Upper lobe of right lung (tissue), 1 donor: ENCODE data around the gene TSNAXIP1. TPM values are rescaled to one million over a fixed set of nuclear protein-coding genes. Genes with fewer than 3 reads are reported as not detected.
A peak's percentile ranks its signal among the peaks of the same experiment; 100 is the strongest.

Experiments
- ATAC-seq: fragments of 200-7000 bp; cut with Tn5 transposase; one replicate; pipeline ENCODE4 v1.9.1; 2020; ENCODE audit warnings: mild to moderate bottlenecking, moderate library complexity
- DNase-seq: peaks from one replicate; pipeline ENCODE4 v3.0.0-alpha.2; 2020
- H3K27ac ChIP-seq: fragments of 200-600 bp; one replicate; pipeline ENCODE4 v1.8.0; 2022
- H3K27me3 ChIP-seq: fragments of 200-600 bp; one replicate; pipeline ENCODE4 v1.8.0; 2022; ENCODE audit warnings: mild to moderate bottlenecking
- H3K36me3 ChIP-seq: fragments of 200-600 bp; one replicate; pipeline ENCODE4 v1.8.0; 2022
- H3K4me1 ChIP-seq: fragments of 200-600 bp; one replicate; pipeline ENCODE4 v1.8.0; 2022
- H3K4me3 ChIP-seq: fragments of 200-600 bp; one replicate; pipeline ENCODE4 v1.8.0; 2022; ENCODE audit warnings: mild to moderate bottlenecking
- H3K9me3 ChIP-seq: fragments of 200-600 bp; one replicate; pipeline ENCODE4 v1.8.0; 2022
- intact Hi-C: fragments of 100-400 bp; cut with DNase I; formaldehyde crosslinking; loops from one replicate; pipeline ENCODE4 v1.11.0; 2022
- total RNA-seq: library from RNA; stranded (reverse); fragmentation: NEBNext Ultra II Directional; extraction: Animal tissue kit (Norgen Biotek cat#: 25700); gene quantifications from one replicate; pipeline ENCODE4 v1.2.1, GENCODE V29; 2021
- TF ChIP-seq, protein P1 (sequence below): fragments of 200-600 bp; IDR thresholded peaks from one replicate; pipeline ENCODE4 v1.8.0; 2022; ENCODE audit warnings: antibody characterized with exemption
- donor health status: DM: no; HTN: yes; CAD: no; lungs with severe emphysema.

Gene TSNAXIP1
- total RNA-seq, 1 donor from 2014 or later: 0.55 TPM

DNA sequence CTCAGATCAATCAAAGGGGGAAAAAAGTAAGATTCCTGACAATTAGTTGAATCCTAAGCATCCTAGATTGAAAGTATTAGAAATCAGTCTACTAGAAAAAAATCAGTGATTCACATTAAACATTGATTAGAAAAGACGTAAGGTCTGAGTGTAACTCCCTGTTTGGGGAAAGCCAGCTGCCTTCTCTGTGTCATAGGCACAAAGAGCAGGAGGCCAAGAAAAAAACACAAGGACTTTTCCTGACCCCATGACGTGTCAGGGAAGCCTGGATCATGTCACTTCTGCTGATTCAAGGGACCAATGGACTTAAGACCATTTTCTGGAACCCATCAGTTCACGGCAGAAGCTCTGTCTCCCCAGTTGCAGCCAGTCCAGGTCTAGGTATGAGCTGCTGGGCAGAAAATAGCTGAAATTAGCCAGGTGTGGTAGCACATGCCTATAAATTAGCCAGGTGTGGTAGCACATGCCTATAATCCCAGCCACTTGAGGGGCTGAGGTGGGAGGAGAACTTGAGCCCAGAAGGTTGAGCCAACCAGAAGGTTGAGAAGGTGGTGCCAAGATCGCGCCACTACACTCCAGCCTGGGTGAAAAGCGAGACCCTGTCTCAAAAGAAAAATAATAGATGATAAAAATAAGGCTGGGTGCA is 36.2 kb upstream of the TSNAXIP1 start:
- intact Hi-C loops: no loop called here
- Histone ChIP-seq H3K36me3 (peaks cover 16% of the 10 kb centered on the region), H3K9me3 (no peaks in the 10 kb centered on the region), H3K4me3 (no peak overlapping the region), H3K27ac (no peak overlapping the region), H3K4me1 (peaks cover 23% of the 10 kb centered on the region), H3K27me3 (no peaks in the 10 kb centered on the region)
- TF ChIP-seq, protein P1, sequence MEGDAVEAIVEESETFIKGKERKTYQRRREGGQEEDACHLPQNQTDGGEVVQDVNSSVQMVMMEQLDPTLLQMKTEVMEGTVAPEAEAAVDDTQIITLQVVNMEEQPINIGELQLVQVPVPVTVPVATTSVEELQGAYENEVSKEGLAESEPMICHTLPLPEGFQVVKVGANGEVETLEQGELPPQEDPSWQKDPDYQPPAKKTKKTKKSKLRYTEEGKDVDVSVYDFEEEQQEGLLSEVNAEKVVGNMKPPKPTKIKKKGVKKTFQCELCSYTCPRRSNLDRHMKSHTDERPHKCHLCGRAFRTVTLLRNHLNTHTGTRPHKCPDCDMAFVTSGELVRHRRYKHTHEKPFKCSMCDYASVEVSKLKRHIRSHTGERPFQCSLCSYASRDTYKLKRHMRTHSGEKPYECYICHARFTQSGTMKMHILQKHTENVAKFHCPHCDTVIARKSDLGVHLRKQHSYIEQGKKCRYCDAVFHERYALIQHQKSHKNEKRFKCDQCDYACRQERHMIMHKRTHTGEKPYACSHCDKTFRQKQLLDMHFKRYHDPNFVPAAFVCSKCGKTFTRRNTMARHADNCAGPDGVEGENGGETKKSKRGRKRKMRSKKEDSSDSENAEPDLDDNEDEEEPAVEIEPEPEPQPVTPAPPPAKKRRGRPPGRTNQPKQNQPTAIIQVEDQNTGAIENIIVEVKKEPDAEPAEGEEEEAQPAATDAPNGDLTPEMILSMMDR: no peak
- DNase-seq: no peak
- no peak for ATAC-seq

DNA sequence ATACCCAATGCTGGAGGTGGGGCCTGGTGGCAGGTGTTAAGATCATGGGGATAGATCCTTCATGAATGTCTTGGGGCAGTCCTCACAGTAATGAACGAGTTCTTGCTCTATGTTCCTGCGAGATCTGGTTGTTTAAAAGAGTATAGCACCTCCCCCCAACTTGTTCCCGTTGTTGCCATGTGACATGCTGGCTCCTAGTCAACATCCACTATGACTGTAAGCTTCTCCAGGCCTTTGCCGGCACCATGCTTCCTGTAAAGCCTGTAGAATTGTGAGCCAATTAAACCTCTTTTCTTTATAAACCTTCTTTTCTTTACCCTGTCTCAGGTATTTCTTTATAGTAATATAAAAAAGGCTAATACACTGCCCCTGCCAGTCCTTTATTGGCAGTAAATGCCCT is 33.6 kb upstream of the TSNAXIP1 start:
- ATAC-seq (peak; percentile 48), DNase-seq (no peak)
- no peaks in the 10 kb centered on the region for H3K27me3 ChIP-seq
- no peaks in the 10 kb centered on the region for H3K9me3 ChIP-seq
- H3K27ac ChIP-seq: peak overlapping the region; percentile 42
- TF ChIP-seq, protein P1: no peak
- H3K4me1 ChIP-seq: peaks cover 23% of the 10 kb centered on the region
- no peak overlapping the region for H3K4me3 ChIP-seq
- H3K36me3 ChIP-seq: peaks cover 16% of the 10 kb centered on the region
- intact Hi-C loops: no loop called here

DNA sequence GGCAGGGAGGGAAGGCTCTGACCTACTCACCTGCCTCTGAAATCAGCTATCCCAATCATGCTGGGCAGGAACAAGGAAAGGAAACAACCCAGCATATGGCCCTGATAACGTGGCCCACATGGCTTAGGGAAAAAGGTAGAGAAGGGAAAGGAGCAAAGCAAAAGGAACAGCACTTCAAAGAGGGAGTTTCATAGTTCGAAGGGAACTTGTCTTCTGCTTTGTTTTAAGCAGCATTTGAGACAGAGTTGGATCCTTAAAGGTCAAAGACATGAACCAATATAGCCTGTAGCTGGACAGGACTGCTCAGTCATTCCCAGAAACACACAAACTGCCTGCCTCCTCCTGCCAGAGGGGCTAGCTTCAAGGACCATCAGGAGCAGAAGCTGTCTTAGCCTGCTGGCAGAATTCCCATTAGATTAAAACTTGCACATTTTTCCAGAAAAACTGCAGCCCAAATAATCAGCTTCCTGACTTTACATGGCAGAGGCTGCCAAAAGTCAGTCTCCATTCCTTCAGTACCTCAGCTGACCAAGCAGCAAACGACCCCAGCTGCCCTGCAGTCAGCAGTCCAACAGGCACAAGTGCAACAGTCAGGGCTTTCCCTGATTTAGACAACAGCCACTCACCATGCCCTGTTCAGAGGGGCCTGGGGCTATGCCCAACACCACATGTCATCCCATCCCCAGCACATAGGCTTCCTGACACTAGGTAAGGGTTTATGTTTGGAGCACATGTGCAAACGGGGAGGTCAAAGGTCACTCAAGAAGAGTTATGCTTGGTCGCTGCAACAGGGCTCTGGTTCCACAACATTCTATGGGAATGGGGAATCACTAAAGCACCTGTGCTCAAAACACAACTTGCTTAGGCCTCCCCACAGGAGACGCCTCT is 32.9 kb upstream of the TSNAXIP1 start:
- H3K4me3 ChIP-seq: no peak overlapping the region
- TF ChIP-seq, protein P1: no peak
- H3K36me3 ChIP-seq: peaks cover 16% of the 10 kb centered on the region
- intact Hi-C loops: no loop called here
- peak overlapping the region; percentile 42 for H3K27ac ChIP-seq
- DNase-seq (no peak), ATAC-seq (no peak)
- H3K27me3 ChIP-seq: no peaks in the 10 kb centered on the region
- peaks cover 23% of the 10 kb centered on the region for H3K4me1 ChIP-seq
- no peaks in the 10 kb centered on the region for H3K9me3 ChIP-seq

DNA sequence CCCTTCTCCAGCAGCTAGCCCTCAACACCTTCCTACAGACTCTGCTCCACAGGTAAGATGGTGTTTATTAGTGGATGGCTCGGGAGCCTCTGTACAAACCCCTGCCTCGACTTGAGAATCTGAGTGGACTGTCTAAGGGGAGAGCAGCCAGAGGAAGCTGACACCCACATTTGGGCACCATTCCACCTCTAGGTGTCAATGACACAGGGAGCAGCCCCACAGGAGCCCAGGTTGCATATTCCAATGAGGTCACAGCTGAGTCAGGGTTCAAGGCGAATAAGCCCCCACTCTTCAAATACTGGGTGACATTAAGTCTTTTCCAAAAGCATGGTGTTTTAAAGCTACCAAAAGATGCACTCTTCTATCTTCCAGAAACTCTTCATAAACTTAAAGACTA is 32.2 kb upstream of the TSNAXIP1 start:
- TF ChIP-seq, protein P1: no peak
- Histone ChIP-seq H3K27ac (peak overlapping the region; percentile 24), H3K9me3 (no peaks in the 10 kb centered on the region), H3K4me3 (no peak overlapping the region), H3K27me3 (no peaks in the 10 kb centered on the region), H3K4me1 (peaks cover 23% of the 10 kb centered on the region), H3K36me3 (peaks cover 16% of the 10 kb centered on the region)
- DNase-seq (no peak), ATAC-seq (no peak)
- intact Hi-C loops: no loop called here

DNA sequence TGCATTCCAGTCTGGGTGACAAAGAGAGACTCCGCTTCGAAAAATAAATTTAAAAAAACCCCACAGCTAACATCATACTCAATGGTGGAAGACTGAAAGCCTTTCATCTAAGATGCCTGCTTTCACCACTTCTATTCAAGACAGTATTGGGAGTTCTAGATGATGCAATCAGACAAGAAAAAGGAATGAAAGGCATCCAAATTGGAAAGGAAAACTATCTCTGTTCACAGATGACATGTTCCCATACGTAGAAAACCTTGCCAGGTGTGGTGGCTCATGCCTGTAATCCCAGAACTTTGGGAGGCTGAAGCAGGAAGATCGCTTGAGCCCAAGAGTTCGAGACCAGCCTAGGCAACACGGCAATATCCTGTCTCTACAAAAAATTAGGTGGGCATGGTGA is 31.4 kb upstream of the TSNAXIP1 start:
- no peak for ATAC-seq
- H3K36me3 ChIP-seq: peaks cover 15% of the 10 kb centered on the region
- no peak overlapping the region for H3K27ac ChIP-seq
- DNase-seq: no peak
- H3K27me3 ChIP-seq: no peaks in the 10 kb centered on the region
- H3K9me3 ChIP-seq: no peaks in the 10 kb centered on the region
- no peak overlapping the region for H3K4me3 ChIP-seq
- TF ChIP-seq, protein P1: no peak
- intact Hi-C loops: no loop called here
- peaks cover 23% of the 10 kb centered on the region for H3K4me1 ChIP-seq
